HG02870 (cell line): Measurements from ENCODE around the gene GRK4.
A peak's percentile ranks its signal among the peaks of the same experiment; 100 is the strongest.
"Not testable (repeated sequence)": the region's sequence is repeated elsewhere in the genome, so short reads cannot be mapped to it uniquely, and the experiment has no call there.

Source experiments
- ATAC-seq: cut with Tn5 transposase; IDR thresholded peaks from one replicate; pipeline ENCODE4 v1.9.1; 2021; ENCODE audit warnings: mild to moderate bottlenecking, moderate library complexity; ENCODE audit not compliant: unreplicated experiment

Gene GRK4

DNA sequence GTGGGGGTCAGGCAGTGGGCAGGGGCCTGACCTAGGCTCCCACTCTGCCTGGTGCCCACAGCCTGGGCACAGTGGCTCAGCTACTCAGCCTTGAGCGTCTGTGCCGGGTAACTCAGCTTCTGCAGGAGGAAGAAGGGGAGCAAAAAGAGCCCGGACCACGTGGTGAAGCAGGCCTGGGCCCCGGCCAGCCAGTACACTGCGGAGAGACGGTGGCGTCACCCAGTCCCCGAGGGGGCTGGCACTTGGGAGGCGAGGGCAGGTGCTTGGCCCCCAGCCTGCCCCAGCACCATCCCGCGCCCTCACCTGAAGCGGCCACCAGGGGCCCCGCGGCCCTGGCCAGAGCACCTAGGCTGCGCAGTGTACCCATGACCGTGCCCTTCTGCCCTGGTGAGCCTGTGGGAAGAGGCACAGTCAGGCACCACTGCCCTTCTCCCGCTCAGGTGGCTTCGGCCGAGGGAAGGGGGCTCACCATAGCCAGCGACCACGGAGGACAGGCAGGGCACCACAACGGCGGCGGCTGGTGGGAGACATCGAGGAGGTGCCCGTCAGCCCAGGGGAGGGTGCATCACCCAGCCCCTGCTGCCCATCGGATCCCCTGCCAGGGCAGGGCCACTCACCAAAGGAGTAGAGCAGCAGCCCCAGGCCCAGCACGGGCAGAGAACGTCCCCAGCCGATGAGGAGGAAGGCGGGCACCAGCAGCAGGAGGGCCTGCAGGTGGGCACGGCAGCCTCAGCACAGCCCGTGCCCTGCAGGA is 32.4 kb upstream of the GRK4 start:
- no peak for ATAC-seq

DNA sequence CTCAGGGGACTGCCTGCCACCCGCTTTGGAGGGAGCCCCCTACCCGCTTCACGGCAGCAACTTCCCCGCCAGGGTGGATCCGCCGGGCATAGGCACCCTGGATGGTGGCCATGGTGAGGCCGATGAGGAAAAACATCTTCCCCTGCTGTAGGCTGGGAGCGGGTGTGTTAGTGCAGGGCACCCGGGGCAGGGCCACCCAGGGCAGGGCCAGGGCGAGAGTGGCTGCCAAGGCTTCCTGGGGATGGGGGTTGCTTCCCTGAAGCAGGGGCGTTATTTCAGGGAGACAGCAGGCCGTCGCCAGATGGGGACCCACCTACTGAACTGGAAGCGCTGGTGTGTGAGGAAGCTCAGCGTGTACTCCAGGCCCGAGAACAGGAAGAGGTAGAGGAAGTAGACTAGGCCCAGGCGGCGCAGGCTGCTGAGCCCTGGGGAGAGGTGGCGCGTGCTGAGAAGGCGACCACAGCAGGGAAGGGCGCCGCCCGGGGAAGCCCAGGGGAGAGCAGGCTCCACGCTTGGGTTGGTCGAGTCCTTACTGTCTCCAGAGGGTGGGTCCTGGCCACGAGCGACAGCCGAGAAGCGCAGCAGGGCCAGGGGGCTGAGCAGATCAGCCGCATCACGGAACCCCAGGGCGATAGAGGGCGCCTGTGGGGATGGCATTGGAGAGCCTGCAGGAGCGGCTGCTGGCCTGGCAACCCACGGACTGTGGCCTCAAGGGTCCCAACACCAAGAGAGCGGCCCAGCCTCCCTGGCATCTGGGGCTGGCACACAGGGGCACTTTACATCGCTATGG is 31.7 kb upstream of the GRK4 start:
- ATAC-seq, result peak; percentile 34

DNA sequence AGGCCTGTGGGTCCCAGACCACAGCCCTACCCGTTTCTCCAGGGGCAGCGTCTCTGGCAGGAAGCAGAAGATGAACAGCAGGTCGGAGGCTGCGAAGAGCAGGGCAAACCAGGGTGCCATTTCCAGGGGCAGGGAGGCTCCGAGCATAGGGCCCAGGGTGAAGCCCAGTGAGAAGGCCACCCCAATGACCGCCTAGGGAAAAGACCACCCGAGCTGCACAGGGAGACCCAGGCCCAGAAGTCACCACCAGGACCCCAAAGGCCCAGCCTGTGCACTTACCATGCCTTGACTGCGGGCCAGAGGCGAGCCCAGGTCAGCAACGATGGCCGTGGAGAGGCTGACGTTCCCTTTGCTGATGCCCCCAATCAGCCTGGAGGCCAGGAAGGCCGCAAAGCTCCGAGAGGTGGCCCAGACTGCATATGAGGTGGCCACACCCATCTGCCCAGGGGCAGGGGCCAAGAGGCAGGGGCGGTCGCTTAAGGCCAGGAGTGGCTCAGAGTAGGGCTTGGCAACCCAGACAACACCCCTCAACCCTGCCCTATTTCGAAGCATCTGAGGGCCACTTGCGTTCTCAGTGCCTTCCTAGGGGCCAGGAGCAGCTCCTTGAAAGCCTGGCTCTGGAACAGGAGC is 30.9 kb upstream of the GRK4 start:
- ATAC-seq, result no peak

DNA sequence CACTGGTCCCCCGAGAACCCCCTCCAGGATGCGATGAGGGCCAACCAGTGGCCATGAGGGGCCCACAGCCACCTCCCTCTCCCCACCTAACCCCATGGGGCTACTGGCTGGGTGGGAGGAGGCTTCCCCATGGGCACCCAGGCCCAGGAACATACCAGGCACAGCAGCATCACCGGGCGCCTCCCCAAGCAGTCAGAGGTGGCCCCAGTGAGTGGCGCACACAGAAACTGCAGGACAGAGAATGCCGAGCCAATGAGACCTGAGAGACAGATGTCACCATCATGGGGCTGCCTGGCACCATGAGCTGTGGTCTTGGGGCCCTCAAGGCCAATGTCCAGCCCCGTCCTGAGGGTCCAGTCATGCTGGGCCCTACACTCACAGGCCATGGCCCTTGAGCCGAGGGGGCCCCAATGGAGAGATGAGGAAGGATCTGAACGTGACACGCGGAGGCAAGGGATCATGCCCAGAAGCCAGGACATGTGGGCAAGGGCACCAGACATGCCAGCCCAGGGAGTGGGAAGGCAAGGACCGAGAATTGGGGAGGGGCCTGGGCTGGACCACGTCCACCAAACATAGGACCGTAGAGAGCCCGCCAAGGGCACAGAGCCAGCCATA is 30.3 kb upstream of the GRK4 start:
- ATAC-seq, result no peak

DNA sequence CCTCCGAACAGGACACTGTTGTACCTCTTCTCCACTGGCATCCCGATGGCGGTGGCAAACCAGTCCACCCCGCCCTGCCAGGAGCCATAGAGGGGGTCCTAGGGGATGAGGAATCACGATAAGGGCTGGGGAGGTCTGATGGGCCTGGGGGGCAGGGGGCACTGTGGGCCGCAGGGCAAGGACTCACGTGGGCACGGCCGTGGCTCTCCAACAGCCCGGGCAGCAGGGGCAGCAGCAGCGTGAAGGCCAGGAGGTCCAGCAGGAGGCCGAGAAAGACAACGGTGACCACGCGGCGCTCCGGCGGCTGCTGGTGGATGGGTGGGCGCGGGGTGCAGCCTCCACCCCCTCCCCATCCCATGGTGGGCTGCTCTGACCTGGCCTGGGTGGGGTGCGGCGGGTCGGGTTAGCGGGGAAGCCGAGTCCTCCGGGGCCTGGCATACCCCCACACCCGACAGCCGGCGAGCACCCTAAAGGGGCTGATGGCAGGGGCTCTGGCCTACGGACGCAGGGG is 29.8 kb upstream of the GRK4 start:
- no peak for ATAC-seq

DNA sequence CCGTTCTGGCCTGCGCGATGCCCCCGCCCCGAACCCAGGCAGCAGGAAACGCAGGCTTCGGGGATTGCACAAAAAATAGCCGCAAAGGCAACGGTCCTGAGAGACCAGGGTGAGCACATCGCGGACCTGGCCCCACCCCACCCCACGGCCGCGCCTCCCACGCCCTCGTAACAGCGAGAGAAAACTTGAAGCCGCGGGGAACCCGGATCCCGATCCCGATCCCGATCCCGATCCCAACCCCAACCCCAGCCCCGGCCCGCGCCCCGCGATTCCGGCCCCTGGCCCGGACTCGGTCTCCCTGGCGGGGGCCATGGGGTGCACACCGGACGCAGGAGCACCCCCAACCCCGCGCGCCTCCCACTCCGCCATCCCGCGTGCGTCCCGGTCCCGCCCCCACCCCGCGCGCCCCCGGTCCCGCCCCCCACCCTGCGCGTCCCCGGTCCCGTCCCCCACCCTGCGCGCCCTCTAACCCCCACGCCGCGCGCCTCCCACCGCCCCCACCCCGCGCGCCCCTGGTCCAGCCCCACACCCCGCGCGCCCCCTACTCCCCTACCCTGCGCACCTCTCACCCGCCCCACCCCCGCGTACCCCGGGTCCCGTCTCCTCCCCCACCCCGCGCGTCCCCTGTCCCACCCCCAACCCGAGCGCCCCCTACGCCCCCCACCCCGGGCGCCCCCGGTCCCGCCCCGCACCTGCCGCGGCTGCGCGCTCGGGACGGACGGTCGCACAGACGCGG is 29.1 kb upstream of the GRK4 start:
- no peak for ATAC-seq

DNA sequence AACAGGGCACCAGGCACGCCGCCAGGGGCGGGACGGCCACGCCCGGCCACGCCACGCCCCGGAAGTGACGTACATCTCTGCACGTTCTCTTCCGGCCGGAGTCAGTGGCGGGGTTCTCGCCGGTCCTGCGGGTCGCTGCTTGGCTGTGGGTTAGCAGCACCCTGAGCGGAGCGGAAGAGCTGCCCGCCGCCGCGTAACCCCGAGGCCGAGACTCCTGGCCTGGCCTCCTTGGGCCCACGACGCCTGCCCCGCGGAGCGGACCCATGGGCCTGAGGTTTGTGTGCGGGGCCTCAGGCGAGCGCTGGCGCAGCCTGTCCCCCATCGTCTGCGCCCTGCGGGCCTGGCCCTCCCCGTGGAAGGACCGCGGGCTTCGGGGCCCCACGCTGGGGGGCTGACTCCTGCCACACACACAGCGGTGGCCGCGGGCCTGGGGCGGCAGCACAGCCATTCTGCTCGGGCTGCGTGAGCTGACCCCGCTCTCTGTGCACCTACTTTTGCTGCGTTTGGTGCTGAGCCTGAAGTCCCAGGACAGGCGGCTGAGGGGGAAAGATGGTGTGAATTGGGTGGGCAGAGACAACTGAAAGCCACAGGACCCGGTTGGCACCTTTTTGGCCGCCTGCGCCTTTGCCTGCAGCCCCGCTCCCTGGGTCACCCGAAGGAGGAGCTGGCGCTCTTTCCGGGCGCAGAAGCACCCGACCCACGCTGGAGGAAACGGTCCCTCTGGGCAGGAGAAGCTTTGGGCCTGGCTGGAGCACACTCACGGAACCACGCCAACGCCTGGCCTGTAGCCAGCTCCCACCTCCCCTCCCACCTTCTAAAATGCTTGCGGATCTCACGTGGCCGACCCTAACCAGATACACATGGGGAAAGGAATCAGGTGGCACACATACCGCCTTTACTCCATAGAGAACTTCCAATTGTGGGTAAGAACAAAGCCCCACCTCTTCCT is 28.3 kb upstream of the GRK4 start:
- peak; percentile 33 for ATAC-seq

DNA sequence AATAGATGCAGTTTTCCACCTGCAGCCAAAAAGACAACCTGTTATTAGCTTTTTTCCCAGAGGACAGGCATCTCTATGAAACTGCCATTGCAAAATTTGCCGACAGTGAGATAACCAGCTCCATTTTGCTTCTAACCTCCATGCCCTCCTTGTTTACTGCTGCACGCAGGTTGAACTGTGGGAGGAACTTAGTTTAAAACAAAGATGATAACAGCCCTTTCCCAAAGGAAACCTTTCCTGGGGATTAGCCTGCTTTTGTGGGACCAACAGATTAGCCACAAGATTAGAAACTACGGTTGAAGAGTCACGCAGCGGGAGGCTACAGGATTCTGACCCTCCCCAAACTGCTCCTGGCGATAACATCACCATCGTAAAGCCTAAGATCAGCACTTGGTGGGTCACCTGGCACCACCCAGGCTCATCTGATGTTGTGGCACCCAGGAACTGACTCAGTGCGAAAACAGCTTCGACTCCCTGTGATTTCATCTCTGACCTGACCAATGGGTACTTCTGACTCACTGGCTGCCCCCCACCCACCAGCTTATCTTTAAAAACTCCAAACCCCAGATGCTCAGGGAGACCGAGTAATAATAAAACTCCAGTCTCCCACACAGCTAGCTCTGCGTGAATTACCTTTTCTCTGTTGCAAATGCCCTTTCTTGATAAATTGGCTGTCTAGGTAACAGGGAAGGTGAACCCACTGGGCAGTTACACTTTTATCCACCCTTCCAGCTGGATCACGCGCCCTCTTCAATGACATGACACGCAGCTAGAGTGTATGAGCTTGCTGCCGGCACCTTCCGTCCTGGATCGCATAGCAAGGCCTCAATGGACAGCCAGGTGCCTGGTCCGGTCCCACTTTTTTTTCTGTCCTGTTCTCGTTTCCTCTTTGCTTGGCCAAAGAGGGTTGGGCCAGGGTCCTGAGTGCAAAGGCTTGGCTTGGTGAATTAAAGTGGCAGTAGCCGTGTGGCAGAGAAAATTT is 27.3 kb upstream of the GRK4 start:
- ATAC-seq, result peak; percentile 1

DNA sequence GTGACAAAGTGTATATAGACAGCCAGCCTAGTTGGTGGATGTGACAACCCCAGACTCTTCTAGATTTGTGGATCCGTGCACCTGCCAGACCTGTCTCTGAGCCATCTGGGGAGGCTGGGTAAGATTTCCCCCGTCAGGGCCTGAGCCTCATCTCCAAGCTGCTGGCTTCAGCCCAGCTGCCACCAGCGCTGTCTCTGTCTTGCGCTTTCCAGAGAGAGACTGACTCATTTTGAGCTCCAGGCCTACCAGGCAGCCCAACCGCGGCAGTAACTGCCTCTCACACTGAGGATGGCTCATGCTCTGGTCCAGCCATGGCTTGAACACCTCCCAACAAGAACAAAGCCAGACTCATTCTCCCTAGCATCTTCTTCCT is 26.6 kb upstream of the GRK4 start:
- peak; percentile 40 for ATAC-seq

DNA sequence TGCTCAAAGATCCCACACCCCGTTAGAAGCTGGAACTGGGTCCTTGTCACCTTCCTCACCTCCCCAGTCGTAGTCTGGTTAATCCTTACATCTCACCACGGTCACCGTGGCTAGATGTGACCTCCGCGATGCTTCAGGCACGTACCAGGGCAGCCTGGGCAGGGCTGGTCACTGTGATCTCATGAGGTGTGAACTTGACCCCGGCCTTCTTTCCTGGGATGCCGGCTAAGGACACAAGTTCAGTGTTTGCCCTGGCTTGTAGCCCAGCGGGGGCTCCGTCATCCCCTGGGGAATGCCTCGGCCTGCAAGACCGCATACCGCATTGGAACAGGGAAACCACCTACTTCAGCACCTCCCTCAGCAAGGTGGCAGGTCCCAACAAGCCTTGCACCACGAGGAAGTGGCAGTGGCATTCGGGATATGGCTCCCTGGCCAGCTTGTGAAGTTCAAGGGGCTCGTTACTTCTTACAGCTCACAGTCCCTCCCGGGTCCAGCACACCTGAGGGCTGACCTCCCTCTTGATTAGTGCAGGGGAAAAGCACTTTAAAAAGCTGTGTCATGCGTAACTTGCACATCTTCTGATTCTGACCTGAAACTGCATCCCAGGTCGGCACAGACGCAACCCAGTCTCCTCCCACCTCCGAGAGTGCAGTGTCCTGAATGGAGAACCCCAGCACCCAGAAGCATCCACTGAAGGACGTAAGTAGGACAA is 26.1 kb upstream of the GRK4 start:
- no peak for ATAC-seq

DNA sequence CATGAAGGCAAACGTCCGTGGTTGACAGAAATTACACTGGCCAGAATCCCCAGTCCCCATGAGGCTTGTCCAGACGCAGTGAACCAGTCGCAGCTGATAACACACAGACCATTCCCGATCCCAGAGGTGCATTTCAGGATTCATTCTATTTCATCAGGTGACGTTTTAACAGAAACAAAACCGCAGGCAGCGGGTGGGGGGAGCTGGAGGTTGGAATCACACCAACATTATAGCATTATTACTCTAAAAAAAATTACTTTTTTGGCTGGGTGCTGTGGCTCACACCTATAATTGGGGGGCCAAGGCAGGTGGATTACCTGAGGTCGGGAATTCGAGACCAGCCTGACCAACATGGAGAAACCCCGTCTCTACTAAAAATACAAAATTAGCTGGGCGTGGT is 25.4 kb upstream of the GRK4 start:
- ATAC-seq, result no peak

DNA sequence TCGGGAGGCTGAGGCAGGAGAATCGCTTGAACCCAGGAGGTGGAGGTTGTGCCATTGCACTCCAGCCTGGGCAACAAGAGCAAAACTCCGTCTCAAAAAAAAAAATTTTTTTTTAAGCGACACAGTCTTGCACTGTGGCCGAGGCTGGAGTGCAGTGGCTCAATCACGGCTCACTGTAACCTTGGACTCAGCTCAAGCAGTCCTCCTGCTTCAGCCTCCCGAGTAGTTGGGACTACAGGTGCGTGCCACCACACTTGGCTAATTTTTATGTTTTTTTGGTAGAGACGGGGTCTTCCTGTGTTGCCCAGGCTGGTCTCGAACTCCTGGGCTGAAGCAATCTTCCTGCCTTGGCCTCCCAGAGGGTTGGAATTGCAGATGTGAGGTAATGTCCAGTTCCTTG is 25.0 kb upstream of the GRK4 start:
- not testable (repeated sequence) for ATAC-seq

DNA sequence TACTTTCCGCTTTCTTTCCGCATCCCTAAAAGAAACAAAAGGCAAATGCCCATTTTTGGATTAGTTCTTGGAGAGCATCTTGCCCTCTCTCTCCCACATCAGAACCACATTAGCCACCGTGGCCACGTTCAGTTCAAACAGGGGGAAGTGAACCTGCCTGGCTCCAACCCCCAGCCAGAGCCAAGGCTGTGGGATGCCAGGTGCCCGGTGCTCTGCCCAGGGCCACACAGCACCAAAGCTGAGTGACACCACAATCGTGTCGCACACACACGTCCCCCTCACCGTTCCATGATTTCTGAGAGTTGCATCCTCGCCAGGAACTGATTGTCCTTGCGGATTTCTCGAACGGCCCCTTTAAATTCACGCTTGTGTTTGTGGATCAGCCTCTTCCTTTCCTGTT is 24.5 kb upstream of the GRK4 start:
- no peak for ATAC-seq

DNA sequence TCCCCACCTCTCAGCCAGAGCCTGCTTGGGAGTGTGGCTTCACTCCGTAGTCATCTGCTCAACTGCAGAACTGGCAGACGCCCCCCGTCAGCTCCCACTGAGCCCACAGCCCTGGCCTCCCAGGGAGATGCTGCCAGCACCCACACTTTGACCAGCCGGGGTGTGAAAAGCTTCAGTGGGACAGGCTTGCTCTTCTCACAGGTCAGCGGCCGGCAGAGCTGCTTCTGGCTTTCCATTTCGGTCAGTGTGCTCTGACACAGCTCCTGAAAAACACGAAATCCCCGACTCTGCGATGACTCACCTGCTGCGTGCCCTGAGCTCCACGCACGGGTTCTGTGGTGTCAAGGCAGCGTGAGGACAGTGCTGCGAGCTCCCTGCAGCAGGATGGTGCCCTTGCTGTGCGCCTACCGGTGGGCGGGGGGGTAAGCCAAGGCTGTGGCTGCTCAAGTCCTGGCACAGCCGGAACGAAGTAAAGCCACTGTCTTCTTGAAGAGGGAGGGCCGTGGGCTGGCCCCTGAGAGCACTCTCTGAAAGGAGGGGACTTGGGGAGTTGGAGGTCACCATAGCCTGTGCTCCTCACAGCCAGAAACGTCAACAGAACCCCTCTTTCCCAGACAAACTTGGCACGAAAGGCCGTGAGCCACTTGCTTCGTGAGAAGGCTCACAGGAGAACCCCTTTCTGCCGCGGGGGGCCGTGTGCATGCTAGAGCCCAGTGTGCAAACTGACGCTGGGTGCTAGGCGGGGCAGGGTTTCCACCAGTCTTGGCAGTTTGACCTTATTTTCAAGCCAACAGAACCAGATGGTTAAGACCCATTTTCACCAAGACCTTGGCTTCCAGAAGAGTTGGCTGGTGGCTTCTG is 23.8 kb upstream of the GRK4 start:
- ATAC-seq, result no peak

DNA sequence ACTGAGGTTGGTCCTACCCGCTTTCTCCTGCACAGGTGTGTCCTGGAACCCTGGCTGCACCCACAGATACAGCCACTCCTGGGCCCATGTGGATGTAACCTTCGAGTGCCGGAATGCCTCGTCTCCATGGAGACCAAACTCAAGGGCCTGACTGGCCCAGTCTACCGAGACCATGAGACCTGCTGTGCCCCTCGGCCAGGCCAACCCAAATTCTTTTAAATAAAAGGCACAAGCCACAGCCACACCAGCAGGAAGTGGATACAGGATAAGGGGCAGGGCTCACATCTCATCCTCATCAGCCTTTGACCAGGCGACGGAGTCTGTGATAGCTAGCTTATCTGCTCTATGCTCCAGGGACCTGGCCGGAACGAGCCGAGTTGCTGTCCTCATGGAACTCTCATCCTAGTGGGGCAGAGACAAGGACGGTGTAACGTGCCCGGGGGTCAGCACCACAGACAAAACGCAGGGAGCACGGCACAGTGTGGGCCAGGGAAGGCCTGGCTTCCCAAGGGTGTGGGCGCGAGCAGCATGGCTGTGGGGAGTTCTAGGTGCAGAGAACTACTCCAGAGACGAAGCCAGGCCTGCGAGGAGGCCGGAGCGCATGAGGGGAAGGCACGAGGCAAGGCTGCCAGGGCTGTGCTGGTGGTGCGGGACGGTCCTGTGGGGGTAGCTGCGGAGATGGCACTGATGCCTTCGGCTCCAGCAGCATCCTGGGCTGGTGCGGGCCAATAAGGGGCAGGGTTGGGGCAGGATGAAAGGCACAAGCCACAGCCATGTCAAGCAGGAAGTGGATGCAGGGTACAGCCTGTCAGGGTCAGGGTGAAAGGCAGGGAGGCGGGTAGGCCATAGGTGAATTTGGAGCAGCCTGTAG is 22.9 kb upstream of the GRK4 start:
- no peak for ATAC-seq
